Measurements from ENCODE around the gene DDAH1.

The DDAH1 gene

GRCh38 chr1:85313888-85314696 lies 150.9 kb downstream of the DDAH1 start:
- H3K36me3 ChIP-seq (ENCODE audit: control insufficient read depth in 1 of 2, insufficient read depth in 2 of 2, low read length in 2 of 2) = no peaks in the 10 kb centered on the region
- H3K79me2 ChIP-seq (ENCODE audit: control insufficient read depth, insufficient read depth, low read length, poor library complexity) = no peaks in the 10 kb centered on the region
- no peak overlapping the region for H2AK5ac ChIP-seq (ENCODE audit: low read length)
- H3K9me3 ChIP-seq (ENCODE audit: insufficient read depth, low read depth, low read length) = no peaks in the 10 kb centered on the region
- no peak overlapping the region for H2AFZ ChIP-seq (ENCODE audit: insufficient read depth, low read length, poor library complexity)
- peak overlapping the region; percentile 78 for H2BK12ac ChIP-seq (ENCODE audit: low read length)
- H3K4me2 ChIP-seq (ENCODE audit: low read length) = no peak overlapping the region
- peak overlapping the region; percentile 33 for H3K14ac ChIP-seq (ENCODE audit: low read length)
- H2BK5ac ChIP-seq (ENCODE audit: low read depth, low read length, poor library complexity) = peak overlapping the region; percentile 10
- DNase-seq = peak; percentile 73 to 83
- no peak overlapping the region for H3K9ac ChIP-seq (ENCODE audit: low read length)
- H4K8ac ChIP-seq (ENCODE audit: low read depth, low read length) = no peak overlapping the region
- no peaks in the 10 kb centered on the region for H3K27me3 ChIP-seq (ENCODE audit: insufficient read depth, low read length)
- H3K4ac ChIP-seq (ENCODE audit: low read depth, low read length) = no peak overlapping the region
- no peaks in the 10 kb centered on the region for H3K79me1 ChIP-seq (ENCODE audit: low read length)
- no CpG with 5 or more reads among the region's 3 CpGs for WGBS (ENCODE audit: extremely low coverage, insufficient coverage, insufficient read length)
- H3K23ac ChIP-seq (ENCODE audit: low read length) = no peak overlapping the region
- H4K12ac ChIP-seq (ENCODE audit: low read depth, low read length) = no peak overlapping the region
- H3K4me1 ChIP-seq (ENCODE audit: control insufficient read depth in 1 of 2, insufficient read depth in 2 of 2, low read length in 2 of 2) = peaks cover 3 to 7% of the 10 kb centered on the region in 2 experiments
- H3K27ac ChIP-seq (ENCODE audit: low read depth, low read length) = peak overlapping the region; percentile 18
- no peak overlapping the region for H3K4me3 ChIP-seq (ENCODE audit: low read depth, low read length)
- peak overlapping the region; percentile 60 for H4K91ac ChIP-seq (ENCODE audit: low read depth, low read length)
- no peak overlapping the region for H3K18ac ChIP-seq (ENCODE audit: low read length)
- H2BK120ac ChIP-seq (ENCODE audit: insufficient read depth, low read length, poor library complexity) = peak overlapping the region; percentile 26

GRCh38 chr1:85311818-85312217 lies 153.1 kb downstream of the DDAH1 start:
- Histone ChIP-seq H3K4ac (ENCODE audit: low read depth, low read length) (no peak overlapping the region), H3K9me3 (ENCODE audit: insufficient read depth, low read depth, low read length) (no peaks in the 10 kb centered on the region), H3K79me2 (ENCODE audit: control insufficient read depth, insufficient read depth, low read length, poor library complexity) (no peaks in the 10 kb centered on the region), H4K91ac (ENCODE audit: low read depth, low read length) (no peak overlapping the region), H3K79me1 (ENCODE audit: low read length) (no peaks in the 10 kb centered on the region), H3K4me3 (ENCODE audit: low read depth, low read length) (no peak overlapping the region), H3K27me3 (ENCODE audit: insufficient read depth, low read length) (no peaks in the 10 kb centered on the region), H4K12ac (ENCODE audit: low read depth, low read length) (no peak overlapping the region), H3K23ac (ENCODE audit: low read length) (no peak overlapping the region), H4K8ac (ENCODE audit: low read depth, low read length) (no peak overlapping the region), H3K27ac (ENCODE audit: low read depth, low read length) (no peak overlapping the region), H3K14ac (ENCODE audit: low read length) (no peak overlapping the region), H2BK5ac (ENCODE audit: low read depth, low read length, poor library complexity) (no peak overlapping the region), H3K18ac (ENCODE audit: low read length) (no peak overlapping the region), H3K4me1 (ENCODE audit: control insufficient read depth in 1 of 2, insufficient read depth in 2 of 2, low read length in 2 of 2) (peaks cover 3 to 7% of the 10 kb centered on the region in 2 experiments), H2BK12ac (ENCODE audit: low read length) (no peak overlapping the region), H3K9ac (ENCODE audit: low read length) (no peak overlapping the region), H2AK5ac (ENCODE audit: low read length) (no peak overlapping the region), H2BK120ac (ENCODE audit: insufficient read depth, low read length, poor library complexity) (no peak overlapping the region), H3K36me3 (ENCODE audit: control insufficient read depth in 1 of 2, insufficient read depth in 2 of 2, low read length in 2 of 2) (no peaks in the 10 kb centered on the region), H3K4me2 (ENCODE audit: low read length) (no peak overlapping the region), H2AFZ (ENCODE audit: insufficient read depth, low read length, poor library complexity) (no peak overlapping the region)
- WGBS (ENCODE audit: extremely low coverage, insufficient coverage, insufficient read length) = no CpG with 5 or more reads among the region's 2 CpGs
- DNase-seq = no peak

- Histone ChIP-seq H2AFZ (ENCODE audit: insufficient read depth, low read length, poor library complexity) (no peak overlapping the region), H3K23ac (ENCODE audit: low read length) (no peak overlapping the region), H3K9me3 (ENCODE audit: insufficient read depth, low read depth, low read length) (no peaks in the 10 kb centered on the region), H3K27me3 (ENCODE audit: insufficient read depth, low read length) (no peaks in the 10 kb centered on the region), H2BK5ac (ENCODE audit: low read depth, low read length, poor library complexity) (no peak overlapping the region), H3K14ac (ENCODE audit: low read length) (no peak overlapping the region), H4K8ac (ENCODE audit: low read depth, low read length) (no peak overlapping the region), H3K4me3 (ENCODE audit: low read depth, low read length) (no peak overlapping the region), H3K4ac (ENCODE audit: low read depth, low read length) (no peak overlapping the region), H3K4me2 (ENCODE audit: low read length) (no peak overlapping the region), H3K27ac (ENCODE audit: low read depth, low read length) (no peak overlapping the region), H3K4me1 (ENCODE audit: control insufficient read depth in 1 of 2, insufficient read depth in 2 of 2, low read length in 2 of 2) (peaks cover 0 to 2% of the 10 kb centered on the region in 2 experiments), H3K18ac (ENCODE audit: low read length) (no peak overlapping the region), H2BK12ac (ENCODE audit: low read length) (no peak overlapping the region), H3K79me1 (ENCODE audit: low read length) (no peaks in the 10 kb centered on the region), H2BK120ac (ENCODE audit: insufficient read depth, low read length, poor library complexity) (no peak overlapping the region), H2AK5ac (ENCODE audit: low read length) (no peak overlapping the region), H3K9ac (ENCODE audit: low read length) (no peak overlapping the region), H4K91ac (ENCODE audit: low read depth, low read length) (no peak overlapping the region), H3K36me3 (ENCODE audit: control insufficient read depth in 1 of 2, insufficient read depth in 2 of 2, low read length in 2 of 2) (no peaks in the 10 kb centered on the region), H3K79me2 (ENCODE audit: control insufficient read depth, insufficient read depth, low read length, poor library complexity) (no peaks in the 10 kb centered on the region), H4K12ac (ENCODE audit: low read depth, low read length) (no peak overlapping the region)
- WGBS (ENCODE audit: extremely low coverage, insufficient coverage, insufficient read length) = no CpG with 5 or more reads among the region's 4 CpGs
- no peak for DNase-seq
Measured at GRCh38 chr1:85308833-85309350, 156.1 kb downstream of the DDAH1 start.

GRCh38 chr1:85307987-85308832 lies 156.7 kb downstream of the DDAH1 start:
- Histone ChIP-seq H2AFZ (ENCODE audit: insufficient read depth, low read length, poor library complexity) (no peak overlapping the region), H3K18ac (ENCODE audit: low read length) (no peak overlapping the region), H3K36me3 (ENCODE audit: control insufficient read depth in 1 of 2, insufficient read depth in 2 of 2, low read length in 2 of 2) (no peaks in the 10 kb centered on the region), H2AK5ac (ENCODE audit: low read length) (no peak overlapping the region), H3K27me3 (ENCODE audit: insufficient read depth, low read length) (no peaks in the 10 kb centered on the region), H4K91ac (ENCODE audit: low read depth, low read length) (no peak overlapping the region), H2BK12ac (ENCODE audit: low read length) (no peak overlapping the region), H3K23ac (ENCODE audit: low read length) (no peak overlapping the region), H4K12ac (ENCODE audit: low read depth, low read length) (no peak overlapping the region), H3K14ac (ENCODE audit: low read length) (no peak overlapping the region), H3K4ac (ENCODE audit: low read depth, low read length) (no peak overlapping the region), H2BK120ac (ENCODE audit: insufficient read depth, low read length, poor library complexity) (no peak overlapping the region), H3K79me1 (ENCODE audit: low read length) (no peaks in the 10 kb centered on the region), H3K27ac (ENCODE audit: low read depth, low read length) (no peak overlapping the region), H3K9ac (ENCODE audit: low read length) (no peak overlapping the region), H3K9me3 (ENCODE audit: insufficient read depth, low read depth, low read length) (no peaks in the 10 kb centered on the region), H3K4me1 (ENCODE audit: control insufficient read depth in 1 of 2, insufficient read depth in 2 of 2, low read length in 2 of 2) (no peaks in the 10 kb centered on the region), H3K4me3 (ENCODE audit: low read depth, low read length) (no peak overlapping the region), H3K4me2 (ENCODE audit: low read length) (no peak overlapping the region), H2BK5ac (ENCODE audit: low read depth, low read length, poor library complexity) (no peak overlapping the region), H4K8ac (ENCODE audit: low read depth, low read length) (no peak overlapping the region), H3K79me2 (ENCODE audit: control insufficient read depth, insufficient read depth, low read length, poor library complexity) (no peaks in the 10 kb centered on the region)
- DNase-seq = peak; percentile 86 to 93
- no CpG with 5 or more reads among the region's 27 CpGs for WGBS (ENCODE audit: extremely low coverage, insufficient coverage, insufficient read length)

Measured in trophoblast cell (in vitro differentiated cells and primary cell).